Parathyroid adenoma (tissue), 2 donors: ENCODE results near the gene ARPC1B.
"Not testable (repeated sequence)": the region's sequence is repeated elsewhere in the genome, so short reads cannot be mapped to it uniquely, and the experiment has no call there.

Experiments used
- H2AFZ ChIP-seq: fragments of 300-600 bp; sonication (generic); one replicate; pipeline ENCODE4 v1.7.0; 2017; ENCODE audit warnings: antibody characterized with exemption, mild to moderate bottlenecking
- H3K27ac ChIP-seq: fragments of 300-600 bp; sonication (generic); one replicate; pipeline ENCODE4 v1.7.0; 2017
- H3K27me3 ChIP-seq: fragments of 300-600 bp; sonication (generic); one replicate; pipeline ENCODE4 v1.7.0; 2017; ENCODE audit warnings: low read length; ENCODE audit not compliant: control insufficient read depth, insufficient read depth
- H3K36me3 ChIP-seq: fragments of 300-600 bp; sonication (generic); one replicate; pipeline ENCODE4 v1.7.0; 2017; ENCODE audit warnings: low read length; ENCODE audit not compliant: control insufficient read depth, insufficient read depth
- H3K4me1 ChIP-seq: fragments of 300-600 bp; sonication (generic); one replicate; pipeline ENCODE4 v1.7.0; 2017; ENCODE audit warnings: control low read depth
- H3K4me2 ChIP-seq: fragments of 300-600 bp; sonication (generic); one replicate; pipeline ENCODE4 v1.7.0; 2017; ENCODE audit warnings: low read length
- H3K4me3 ChIP-seq: fragments of 300-600 bp; sonication (generic); one replicate; pipeline ENCODE4 v1.7.0; 2017; ENCODE audit warnings: low read depth, low read length
- H3K79me2 ChIP-seq: fragments of 300-600 bp; sonication (generic); one replicate; pipeline ENCODE4 v1.7.0; 2017; ENCODE audit warnings: control low read depth
- H3K9ac ChIP-seq: fragments of 300-600 bp; sonication (generic); one replicate; pipeline ENCODE4 v1.7.0; 2017; ENCODE audit warnings: mild to moderate bottlenecking
- H3K9me3 ChIP-seq: fragments of 300-600 bp; sonication (generic); one replicate; pipeline ENCODE4 v1.7.0; 2017; ENCODE audit warnings: low read length; ENCODE audit not compliant: control insufficient read depth
- CTCF ChIP-seq: fragments of 300-600 bp; sonication (generic); IDR thresholded peaks from one replicate; pipeline ENCODE4 v1.7.0; 2017; ENCODE audit warnings: antibody characterized with exemption, mild to moderate bottlenecking
- donor health status: primary hyperparathyroidism.

ARPC1B gene

GRCh38 chr7:99429756-99430155 lies 55.2 kb downstream of the ARPC1B start:
- no peak overlapping the region for H3K4me3 ChIP-seq
- H3K9me3 ChIP-seq, result no peaks in the 10 kb centered on the region
- no peak overlapping the region for H3K27ac ChIP-seq
- no peak for TF ChIP-seq CTCF
- no peaks in the 10 kb centered on the region for H3K4me1 ChIP-seq
- H3K79me2 ChIP-seq, result no peaks in the 10 kb centered on the region
- H2AFZ ChIP-seq, result no peak overlapping the region
- H3K9ac ChIP-seq, result no peak overlapping the region
- no peak overlapping the region for H3K4me2 ChIP-seq
- H3K27me3 ChIP-seq, result no peaks in the 10 kb centered on the region
- H3K36me3 ChIP-seq, result no peaks in the 10 kb centered on the region

GRCh38 chr7:99431756-99432540 lies 57.4 kb downstream of the ARPC1B start:
- not testable (repeated sequence) for H3K9me3 ChIP-seq, H3K79me2 ChIP-seq, H3K4me3 ChIP-seq, H2AFZ ChIP-seq, H3K4me2 ChIP-seq, H3K27me3 ChIP-seq, H3K9ac ChIP-seq, H3K36me3 ChIP-seq, H3K4me1 ChIP-seq, H3K27ac ChIP-seq

- no peaks in the 10 kb centered on the region for H3K27me3 ChIP-seq
- no peaks in the 10 kb centered on the region for H3K36me3 ChIP-seq
- H3K4me1 ChIP-seq, result no peaks in the 10 kb centered on the region
- no peak overlapping the region for H3K4me3 ChIP-seq
- H3K79me2 ChIP-seq, result no peaks in the 10 kb centered on the region
- H3K27ac ChIP-seq, result no peak overlapping the region
- H3K4me2 ChIP-seq, result no peak overlapping the region
- H3K9ac ChIP-seq, result no peak overlapping the region
- H2AFZ ChIP-seq, result no peak overlapping the region
- H3K9me3 ChIP-seq, result no peaks in the 10 kb centered on the region
- no peak for TF ChIP-seq CTCF
Observed at GRCh38 chr7:99433158-99433557, 58.6 kb downstream of the ARPC1B start.

GRCh38 chr7:99437946-99438572 lies 63.5 kb downstream of the ARPC1B start:
- peaks cover 5% of the 10 kb centered on the region for H3K4me1 ChIP-seq
- peak overlapping the region; percentile 90 for H3K4me2 ChIP-seq
- peaks cover 11% of the 10 kb centered on the region for H3K79me2 ChIP-seq
- H3K9ac ChIP-seq, result no peak overlapping the region
- H2AFZ ChIP-seq, result peak overlapping the region; percentile 91
- H3K9me3 ChIP-seq, result no peaks in the 10 kb centered on the region
- no peaks in the 10 kb centered on the region for H3K36me3 ChIP-seq
- H3K27ac ChIP-seq, result peak overlapping the region; percentile 58
- H3K27me3 ChIP-seq, result no peaks in the 10 kb centered on the region
- H3K4me3 ChIP-seq, result peak overlapping the region; percentile 91
- TF ChIP-seq CTCF, result no peak

- Histone ChIP-seq H3K4me2 (peak within 1 kb of the TSS; percentile 90), H3K27me3 (no peaks in the 10 kb centered on the region), H3K9ac (peak within 1 kb of the TSS; percentile 65), H3K36me3 (no peaks in the 10 kb centered on the region), H3K79me2 (peaks cover 18% of the 10 kb centered on the region), H2AFZ (peak within 1 kb of the TSS; percentile 91), H3K4me3 (peak within 1 kb of the TSS; percentile 91), H3K4me1 (peaks cover 5% of the 10 kb centered on the region), H3K27ac (peak within 1 kb of the TSS; percentile 58), H3K9me3 (no peaks in the 10 kb centered on the region)
- no peak for TF ChIP-seq CTCF
Observed at GRCh38 chr7:99438573-99439480, 64.3 kb downstream of the ARPC1B start, which contains the start of the genes CPSF4 and PTCD1. Gene CPSF4, plus strand, starts transcription at chr7:99438943. Its CDS starts 140 bp downstream, at chr7:99439083. Gene PTCD1, minus strand, starts transcription at chr7:99438798. Its CDS starts 3,556 bp downstream, at chr7:99435242.
